ENCODE results near the gene GTF3C6.

GTF3C6 gene, protein sequence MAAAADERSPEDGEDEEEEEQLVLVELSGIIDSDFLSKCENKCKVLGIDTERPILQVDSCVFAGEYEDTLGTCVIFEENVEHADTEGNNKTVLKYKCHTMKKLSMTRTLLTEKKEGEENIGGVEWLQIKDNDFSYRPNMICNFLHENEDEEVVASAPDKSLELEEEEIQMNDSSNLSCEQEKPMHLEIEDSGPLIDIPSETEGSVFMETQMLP

DNA sequence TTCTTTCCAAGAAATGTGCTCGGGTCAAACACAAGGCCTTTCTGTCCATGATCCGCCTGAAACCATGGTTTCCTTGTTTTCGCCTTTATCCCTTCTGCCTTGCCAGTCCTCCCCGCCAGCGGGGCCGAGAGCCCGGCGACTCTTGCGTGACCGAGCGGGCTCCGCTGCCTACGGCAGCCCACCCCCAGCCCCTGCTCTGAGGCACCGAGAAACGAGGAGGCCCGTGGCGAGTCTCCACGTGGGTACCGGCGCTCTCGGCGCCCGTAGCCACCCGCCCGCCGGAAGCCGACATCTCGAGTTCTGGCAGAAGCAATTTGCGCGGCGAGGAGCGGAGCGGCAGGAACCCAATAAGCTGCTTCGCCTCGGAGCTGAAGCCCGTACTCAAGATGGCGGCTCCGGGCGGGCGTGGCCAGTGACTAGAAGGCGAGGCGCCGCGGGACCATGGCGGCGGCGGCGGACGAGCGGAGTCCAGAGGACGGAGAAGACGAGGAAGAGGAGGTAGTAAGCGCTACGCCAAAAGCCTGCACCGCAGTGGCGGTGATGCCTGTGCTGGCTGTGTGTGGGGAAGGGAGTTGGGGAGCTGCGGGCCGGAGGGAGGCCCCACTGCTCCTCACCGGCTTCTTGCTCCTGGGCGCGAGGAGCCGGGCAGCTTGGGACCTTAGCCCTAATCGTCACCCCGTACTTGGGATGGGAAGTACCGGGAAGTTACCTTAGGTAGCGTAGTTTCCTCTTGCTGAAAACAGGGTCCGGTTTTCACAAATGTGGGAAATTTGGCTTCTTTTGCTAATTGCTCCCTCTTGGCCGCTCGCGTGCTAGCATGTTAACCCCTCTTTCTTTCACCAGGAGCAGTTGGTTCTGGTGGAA is at the start of gene GTF3C6:
GTF3C6 (plus strand) TSS at position 378 of the 864 bp plus-strand sequence; CDS start at position 442, 64 bp downstream.
- TF ChIP-seq GATA3 (IDR thresholded peaks at IDR 0.05; ENCODE audit: low read depth, low read length) (no peak), GATA2 (IDR thresholded peaks at IDR 0.05; ENCODE audit: low read depth, low read length) (no peak; the same call in 1 of the 2 replicates)

DNA sequence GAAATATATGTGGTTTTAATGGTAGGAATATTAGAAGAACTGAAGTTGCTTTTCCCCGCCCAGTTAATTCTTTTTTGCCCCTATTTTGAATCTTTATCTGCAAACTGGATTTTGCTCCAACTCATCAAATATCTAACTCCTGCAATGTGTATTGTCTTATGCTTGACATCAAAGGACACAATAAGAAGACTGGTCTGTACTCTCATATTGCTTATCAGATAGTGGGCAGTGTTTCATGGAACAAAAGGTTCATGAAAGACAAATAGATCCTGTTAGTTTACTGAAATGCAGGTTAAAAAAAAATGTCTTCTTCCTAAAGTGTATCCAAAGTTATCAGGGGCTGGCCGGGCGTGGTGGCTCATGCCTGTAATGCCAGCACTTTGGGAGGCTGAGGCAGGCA is 27.7 kb upstream of the GTF3C6 start:
- TF ChIP-seq GATA2 (IDR thresholded peaks at IDR 0.05; ENCODE audit: low read depth, low read length) (no peak), GATA3 (IDR thresholded peaks at IDR 0.05; ENCODE audit: low read depth, low read length) (no peak)

DNA sequence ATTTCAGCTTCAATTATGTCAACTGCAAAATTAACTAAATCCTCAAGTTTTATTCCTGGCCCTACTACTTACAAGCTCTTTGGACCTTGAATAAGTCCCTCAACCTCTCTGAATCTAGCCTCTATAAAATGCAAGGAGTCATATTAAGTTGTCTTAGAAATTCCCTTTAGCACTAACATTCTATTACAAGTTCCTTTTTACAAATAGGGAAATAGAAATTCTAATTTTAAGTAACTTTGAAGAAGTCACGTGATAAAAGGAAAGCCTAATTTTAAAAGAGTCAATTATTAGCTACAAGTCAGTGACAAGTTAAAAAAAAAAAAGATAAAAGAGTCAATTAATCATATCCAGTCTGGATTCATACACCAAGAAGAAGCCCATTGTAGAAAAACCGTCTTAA is 24.6 kb upstream of the GTF3C6 start:
- no peak for TF ChIP-seq GATA3 (IDR thresholded peaks at IDR 0.05; ENCODE audit: low read depth, low read length)
- TF ChIP-seq GATA2 (IDR thresholded peaks at IDR 0.05; ENCODE audit: low read depth, low read length) = no peak

DNA sequence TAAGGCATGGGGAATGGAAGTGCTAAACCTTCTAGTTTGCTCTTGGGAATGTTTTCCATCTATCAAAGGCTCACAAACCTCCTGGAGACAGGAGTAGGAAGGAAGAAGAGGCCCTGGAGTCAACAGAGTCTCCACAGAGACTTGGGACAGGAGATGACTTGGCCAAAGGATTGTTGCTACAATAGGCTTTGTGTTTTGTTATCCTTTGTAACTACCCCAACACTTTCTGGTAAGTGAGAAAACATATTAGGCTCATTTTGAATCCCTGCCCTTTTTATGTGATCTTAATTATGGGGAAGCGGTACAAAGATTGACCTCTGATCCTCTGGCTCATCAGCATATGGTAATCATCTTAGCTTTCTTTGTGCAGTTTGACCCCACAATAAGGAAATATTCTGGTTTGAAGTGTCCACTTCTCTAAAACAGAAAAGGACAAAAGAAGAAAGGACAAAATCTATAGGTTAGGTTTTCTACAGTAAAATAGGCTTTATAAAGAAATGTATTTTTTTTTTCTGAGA is 24.1 kb upstream of the GTF3C6 start:
- no peak for TF ChIP-seq GATA2 (IDR thresholded peaks at IDR 0.05; ENCODE audit: low read depth, low read length)
- TF ChIP-seq GATA3 (IDR thresholded peaks at IDR 0.05; ENCODE audit: low read depth, low read length) = no peak

DNA sequence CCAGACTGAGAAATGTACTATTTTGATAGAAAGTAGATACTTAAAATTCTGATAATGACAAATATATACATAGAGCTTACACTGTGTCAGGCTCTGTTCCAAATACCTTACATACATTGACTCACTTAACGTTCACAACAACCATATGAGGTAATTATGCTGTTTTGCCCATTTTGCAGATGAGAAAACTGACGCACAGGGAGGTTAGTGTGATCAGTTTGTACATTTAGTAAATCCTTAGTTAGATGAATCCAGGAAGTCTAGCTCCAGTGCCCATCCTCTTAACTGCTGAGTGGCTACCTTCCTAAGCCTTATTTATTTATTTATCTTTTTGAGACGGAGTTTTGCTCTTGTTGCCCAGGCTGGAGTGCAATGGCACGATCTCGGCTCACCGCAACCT is 23.3 kb upstream of the GTF3C6 start:
- TF ChIP-seq GATA2 (IDR thresholded peaks at IDR 0.05; ENCODE audit: low read depth, low read length) (no peak), GATA3 (IDR thresholded peaks at IDR 0.05; ENCODE audit: low read depth, low read length) (no peak)

DNA sequence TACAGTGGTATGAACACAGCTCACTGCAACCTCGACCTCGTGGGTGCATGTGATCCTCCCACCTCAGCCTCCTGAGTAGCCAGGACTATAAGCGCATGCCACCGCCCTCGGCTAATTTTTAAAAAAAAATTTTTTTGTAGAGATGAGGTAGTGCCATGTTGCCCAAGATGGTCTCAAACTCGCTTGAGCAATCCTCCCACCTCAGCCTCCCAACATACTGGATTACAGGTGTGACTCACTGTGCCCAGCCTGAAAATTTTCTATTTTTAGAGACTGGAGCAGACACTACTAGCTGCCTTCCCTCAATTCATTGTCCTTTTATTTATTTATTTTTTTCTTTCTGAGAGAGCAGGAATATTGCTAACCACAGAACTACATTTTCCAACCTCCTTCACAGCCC is 20.3 kb upstream of the GTF3C6 start:
- TF ChIP-seq GATA3 (IDR thresholded peaks at IDR 0.05; ENCODE audit: low read depth, low read length) (no peak), GATA2 (IDR thresholded peaks at IDR 0.05; ENCODE audit: low read depth, low read length) (no peak)

DNA sequence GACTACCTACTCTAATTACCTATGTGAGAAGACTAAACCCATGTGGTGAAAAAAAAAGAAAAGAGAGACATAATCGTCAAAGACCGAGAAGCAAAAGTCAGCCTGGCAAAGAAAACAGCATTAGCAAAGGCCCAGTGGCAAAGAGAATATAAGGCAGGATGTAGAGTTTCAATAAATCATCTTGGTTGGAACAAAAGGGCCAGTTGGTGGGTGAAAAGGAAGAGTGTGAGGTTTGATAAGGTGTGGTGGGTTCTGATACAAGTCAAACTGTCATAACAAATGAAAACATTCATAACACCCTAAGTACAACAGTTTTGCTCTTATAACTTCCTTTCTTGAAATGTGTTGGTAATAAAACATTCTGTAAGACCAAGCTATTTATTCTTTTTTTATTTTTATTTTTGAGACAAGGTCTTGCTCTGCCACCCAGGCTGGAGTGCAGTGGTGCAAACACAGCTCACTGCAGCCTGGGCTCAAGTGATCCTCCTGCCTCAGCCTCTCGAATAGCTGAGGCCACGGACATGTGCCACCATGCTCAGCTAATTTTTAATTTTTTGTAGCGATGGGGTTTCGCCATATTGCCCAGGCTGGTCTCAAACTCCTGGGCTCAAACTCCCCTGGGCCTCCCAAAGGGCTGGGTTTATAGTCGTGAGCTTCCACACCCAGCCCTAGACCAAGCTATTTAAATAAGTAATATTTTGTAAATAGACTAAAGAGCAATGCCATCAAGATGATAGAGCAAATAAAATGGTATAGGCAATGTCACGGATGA is 18.9 kb upstream of the GTF3C6 start:
- no peak for TF ChIP-seq GATA2 (IDR thresholded peaks at IDR 0.05; ENCODE audit: low read depth, low read length)
- no peak for TF ChIP-seq GATA3 (IDR thresholded peaks at IDR 0.05; ENCODE audit: low read depth, low read length)

DNA sequence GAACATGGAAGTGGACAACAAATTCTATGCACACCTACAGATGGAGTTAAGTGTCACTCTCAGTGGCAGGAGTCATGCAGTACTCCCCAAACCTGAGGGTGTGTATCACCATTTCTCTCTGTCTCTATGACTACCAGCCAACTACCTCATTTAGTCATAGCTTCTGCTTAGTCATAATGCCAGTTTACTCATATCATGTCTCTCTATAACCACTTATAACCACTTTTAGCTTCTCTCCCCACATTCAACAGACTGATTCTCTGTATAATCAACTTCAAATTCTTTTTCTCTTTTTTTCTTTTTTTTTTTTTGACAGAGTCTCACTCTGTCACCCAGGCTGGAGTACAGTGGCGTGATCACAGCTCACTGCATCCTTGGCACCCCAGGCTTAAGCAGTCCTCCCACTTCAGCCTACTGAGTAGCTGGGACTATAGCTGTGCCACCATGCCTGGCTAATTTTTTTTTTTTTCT is 13.8 kb upstream of the GTF3C6 start:
- TF ChIP-seq GATA3 (IDR thresholded peaks at IDR 0.05; ENCODE audit: low read depth, low read length) (no peak), GATA2 (IDR thresholded peaks at IDR 0.05; ENCODE audit: low read depth, low read length) (no peak)

DNA sequence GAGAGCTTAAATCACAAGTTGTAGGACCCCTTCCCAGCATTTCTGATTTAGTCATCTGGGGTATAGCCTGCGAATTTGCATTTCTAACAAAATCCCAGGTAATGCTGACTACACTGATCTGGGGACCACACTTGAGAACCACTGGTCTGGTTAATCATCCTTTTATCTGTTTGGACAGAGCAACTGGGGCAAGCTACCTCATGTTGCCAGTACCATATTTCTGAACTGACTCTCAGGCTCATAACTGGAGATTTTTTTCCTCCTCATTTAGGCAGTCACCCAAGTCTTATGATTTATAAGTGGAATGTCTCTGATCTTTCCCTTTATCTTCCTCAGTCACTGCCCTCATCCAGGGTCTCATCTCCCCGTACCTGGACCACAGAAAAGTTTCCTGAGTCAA is 12.0 kb upstream of the GTF3C6 start:
- TF ChIP-seq GATA2 (IDR thresholded peaks at IDR 0.05; ENCODE audit: low read depth, low read length) (no peak), GATA3 (IDR thresholded peaks at IDR 0.05; ENCODE audit: low read depth, low read length) (no peak)

DNA sequence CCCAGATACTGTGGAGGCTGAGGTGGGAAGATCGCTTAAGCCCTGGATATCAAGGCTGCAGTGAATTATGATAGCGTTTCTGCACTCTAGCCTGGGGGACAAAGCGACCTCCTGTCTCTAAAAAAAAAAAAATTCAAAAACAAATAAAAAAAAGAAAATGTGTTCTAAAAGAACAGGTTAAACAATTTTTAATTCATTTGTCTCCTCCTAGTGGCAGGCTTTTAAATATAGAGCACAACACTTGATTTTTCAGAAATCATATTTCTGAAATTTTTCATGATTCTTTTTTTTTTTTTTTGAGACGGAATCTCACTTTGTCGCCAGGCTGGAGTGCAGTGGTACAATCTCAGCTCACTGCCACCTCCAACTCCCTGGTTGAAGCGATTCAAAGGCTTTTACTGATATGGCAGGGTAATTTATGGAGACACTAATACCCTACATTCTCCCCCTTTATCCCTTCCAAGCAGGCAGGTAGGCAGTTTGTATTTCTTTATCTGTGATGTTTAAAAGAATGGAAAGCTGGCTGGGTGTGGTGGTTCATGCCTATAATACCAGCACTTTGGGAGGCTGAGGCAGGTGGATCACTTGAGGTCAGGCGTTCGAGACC is 8.7 kb upstream of the GTF3C6 start:
- TF ChIP-seq GATA2 (IDR thresholded peaks at IDR 0.05; ENCODE audit: low read depth, low read length) (no peak), GATA3 (IDR thresholded peaks at IDR 0.05; ENCODE audit: low read depth, low read length) (no peak)

DNA sequence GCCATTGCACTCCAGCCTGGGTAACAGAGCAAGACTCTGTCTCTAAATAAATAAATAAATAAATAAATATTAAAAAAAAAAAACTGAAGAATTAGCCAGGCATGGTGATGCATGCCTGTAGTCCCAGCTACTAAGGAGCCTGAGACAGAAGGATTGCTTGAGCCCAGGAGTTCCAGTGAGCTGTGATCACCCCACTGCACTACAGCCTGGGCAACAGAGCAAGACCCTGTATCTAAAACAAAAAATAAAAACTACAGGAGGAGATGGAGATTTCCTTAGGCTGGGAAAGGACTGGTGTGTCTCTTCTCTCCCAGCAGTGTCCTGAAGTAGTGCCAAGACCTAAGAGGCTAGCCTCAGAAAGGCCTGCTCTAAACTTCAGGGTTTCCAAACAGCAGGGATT is 8.1 kb upstream of the GTF3C6 start:
- no peak for TF ChIP-seq GATA3 (IDR thresholded peaks at IDR 0.05; ENCODE audit: low read depth, low read length)
- no peak for TF ChIP-seq GATA2 (IDR thresholded peaks at IDR 0.05; ENCODE audit: low read depth, low read length)

DNA sequence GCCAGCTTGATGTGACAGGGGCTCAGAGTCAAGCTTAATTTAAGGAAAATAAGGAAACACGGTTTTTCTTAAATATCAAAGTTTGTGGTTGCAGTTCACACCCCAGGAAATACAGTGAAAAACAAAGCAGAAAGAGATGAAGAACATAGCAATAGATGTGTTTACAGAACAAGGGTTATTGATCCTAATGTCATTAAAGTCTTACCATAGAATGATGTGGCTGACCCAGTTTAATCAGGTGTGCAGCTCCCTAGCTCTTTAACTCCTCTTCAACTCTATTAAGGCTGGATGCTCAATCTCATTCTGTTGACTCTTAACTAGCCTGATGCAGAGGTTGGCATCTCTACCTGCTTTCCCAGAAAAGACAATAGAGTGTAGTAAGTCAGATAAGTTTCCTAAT is 7.5 kb upstream of the GTF3C6 start:
- TF ChIP-seq GATA3 (IDR thresholded peaks at IDR 0.05; ENCODE audit: low read depth, low read length) = no peak
- TF ChIP-seq GATA2 (IDR thresholded peaks at IDR 0.05; ENCODE audit: low read depth, low read length) = no peak

DNA sequence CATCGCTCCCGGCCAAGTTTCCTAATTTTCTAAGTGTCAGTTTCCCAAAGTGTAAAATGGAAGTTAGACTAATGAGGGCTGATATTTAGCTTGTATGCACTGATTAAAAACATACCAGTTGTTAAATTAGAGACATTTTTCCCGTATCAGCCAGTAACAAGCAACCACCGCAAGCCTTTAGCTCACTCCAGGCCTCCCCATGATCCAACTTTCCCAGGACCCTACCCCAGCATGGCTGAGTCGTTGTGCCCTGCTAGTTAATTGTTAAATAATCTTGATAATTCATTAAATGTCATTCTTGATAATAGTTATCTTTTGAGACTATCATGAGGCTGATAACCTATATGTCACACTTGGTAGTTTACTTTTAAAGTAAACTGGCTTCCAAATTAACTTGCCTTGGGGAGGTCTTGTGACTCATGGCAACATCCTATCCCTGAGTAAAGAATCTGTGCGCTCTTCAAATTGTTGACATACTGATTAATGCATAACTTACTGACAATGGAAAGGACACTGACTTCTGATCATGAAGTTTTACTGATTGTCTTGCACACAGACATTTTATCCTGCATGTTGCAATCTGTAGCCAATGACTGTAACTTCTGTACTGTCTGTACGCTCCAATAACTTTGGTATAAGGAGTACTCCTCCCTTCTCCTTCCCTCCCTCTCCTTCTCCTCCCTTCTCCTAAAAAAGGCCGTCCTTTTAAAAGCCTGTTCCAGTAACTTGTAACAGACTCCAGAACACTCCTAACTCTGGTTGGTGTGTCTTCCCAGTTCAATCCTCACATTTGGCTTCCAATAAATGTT is 6.3 kb upstream of the GTF3C6 start:
- no peak for TF ChIP-seq GATA2 (IDR thresholded peaks at IDR 0.05; ENCODE audit: low read depth, low read length)
- TF ChIP-seq GATA3 (IDR thresholded peaks at IDR 0.05; ENCODE audit: low read depth, low read length) = no peak
